Mucosa of descending colon (tissue), 3 donors: ENCODE results near the gene GPRC5B. TPM values are rescaled to one million over a fixed set of nuclear protein-coding genes. Genes with fewer than 3 reads are reported as not detected.

Experiments
- ATAC-seq: fragments of 200-7000 bp; cut with Tn5 transposase; one replicate; pipeline ENCODE4 v1.9.1; 2020; ENCODE audit warnings: mild to moderate bottlenecking, moderate library complexity
- DNase-seq, 3 donors: peaks; one replicate each; pipeline ENCODE4 v3.0.0-alpha.2; 2020
- H3K36me3 ChIP-seq: fragments of 200-600 bp; one replicate; pipeline ENCODE4 v1.8.0; 2021; ENCODE audit warnings: low read depth, mild to moderate bottlenecking
- H3K4me1 ChIP-seq: fragments of 200-600 bp; one replicate; pipeline ENCODE4 v1.8.0; 2021; ENCODE audit warnings: low read depth, mild to moderate bottlenecking
- H3K4me3 ChIP-seq: fragments of 200-600 bp; one replicate; pipeline ENCODE4 v1.8.0; 2021; ENCODE audit warnings: mild to moderate bottlenecking
- H3K9me3 ChIP-seq: fragments of 200-600 bp; one replicate; pipeline ENCODE4 v1.8.0; 2021; ENCODE audit warnings: mild to moderate bottlenecking
- intact Hi-C, 2 donors: fragments of 100-400 bp; cut with DNase I in 1 of 2; cut with micrococcal nuclease in 1 of 2; formaldehyde crosslinking; loops; one replicate each; pipeline versions ENCODE4 v1.11.0 to v1.11.1; 2022; cut with DNase I, micrococcal nuclease
- total RNA-seq, 3 donors: library from RNA; stranded (reverse); fragmentation: NEBNext Ultra II Directional in 2 of 3; extraction: Animal tissue kit (Norgen Biotek cat#: 25700) in 2 of 3; gene quantifications; one replicate each; pipeline versions ENCODE4 v1.2.1 to v1.2.4, GENCODE V29; 2021 to 2023
- TF ChIP-seq, protein P1 (sequence below): fragments of 200-600 bp; IDR thresholded peaks from one replicate; pipeline ENCODE4 v1.8.0; 2022; ENCODE audit warnings: antibody characterized with exemption, mild to moderate bottlenecking
- donor health status: DM: no; HTN: no; CAD: no; lungs with moderate emphysema.
- donor health status: DM: no; HTN: no; CAD: no.
- donor health status: DM: no; HTN: yes; CAD: no.

The GPRC5B gene
- total RNA-seq, 3 donors from 2014 or later = 2.8 to 14.6 (median 6.2) TPM

DNA sequence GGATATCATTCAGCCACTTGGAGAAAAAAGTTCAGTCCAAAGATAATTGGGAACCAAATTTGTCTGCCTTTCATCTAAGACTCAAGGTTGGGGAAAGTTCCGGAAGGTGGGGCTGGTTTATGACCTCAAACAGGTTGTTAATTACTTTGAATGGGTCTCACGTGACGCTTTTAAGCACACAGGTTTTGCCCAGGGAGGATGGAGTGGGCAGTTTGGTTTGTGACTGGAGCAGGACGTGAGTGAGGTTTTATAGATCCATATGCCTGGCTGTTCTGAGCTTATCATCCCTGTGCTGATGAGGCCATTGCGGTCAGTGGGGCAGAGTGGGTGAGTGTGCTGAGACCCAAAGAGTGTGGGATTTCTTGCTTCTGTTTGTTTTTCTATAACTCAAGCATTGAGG lies 38.7 kb upstream of the GPRC5B start:
- peak; percentile 93 for ATAC-seq
- Histone ChIP-seq H3K4me1 (no peaks in the 10 kb centered on the region), H3K9me3 (no peaks in the 10 kb centered on the region), H3K36me3 (no peaks in the 10 kb centered on the region), H3K4me3 (no peak overlapping the region)
- DNase-seq = peak in 2 of 3 donors; percentile 21 to 73
- TF ChIP-seq, protein P1, sequence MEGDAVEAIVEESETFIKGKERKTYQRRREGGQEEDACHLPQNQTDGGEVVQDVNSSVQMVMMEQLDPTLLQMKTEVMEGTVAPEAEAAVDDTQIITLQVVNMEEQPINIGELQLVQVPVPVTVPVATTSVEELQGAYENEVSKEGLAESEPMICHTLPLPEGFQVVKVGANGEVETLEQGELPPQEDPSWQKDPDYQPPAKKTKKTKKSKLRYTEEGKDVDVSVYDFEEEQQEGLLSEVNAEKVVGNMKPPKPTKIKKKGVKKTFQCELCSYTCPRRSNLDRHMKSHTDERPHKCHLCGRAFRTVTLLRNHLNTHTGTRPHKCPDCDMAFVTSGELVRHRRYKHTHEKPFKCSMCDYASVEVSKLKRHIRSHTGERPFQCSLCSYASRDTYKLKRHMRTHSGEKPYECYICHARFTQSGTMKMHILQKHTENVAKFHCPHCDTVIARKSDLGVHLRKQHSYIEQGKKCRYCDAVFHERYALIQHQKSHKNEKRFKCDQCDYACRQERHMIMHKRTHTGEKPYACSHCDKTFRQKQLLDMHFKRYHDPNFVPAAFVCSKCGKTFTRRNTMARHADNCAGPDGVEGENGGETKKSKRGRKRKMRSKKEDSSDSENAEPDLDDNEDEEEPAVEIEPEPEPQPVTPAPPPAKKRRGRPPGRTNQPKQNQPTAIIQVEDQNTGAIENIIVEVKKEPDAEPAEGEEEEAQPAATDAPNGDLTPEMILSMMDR = no peak
- intact Hi-C loops = no loop called here

DNA sequence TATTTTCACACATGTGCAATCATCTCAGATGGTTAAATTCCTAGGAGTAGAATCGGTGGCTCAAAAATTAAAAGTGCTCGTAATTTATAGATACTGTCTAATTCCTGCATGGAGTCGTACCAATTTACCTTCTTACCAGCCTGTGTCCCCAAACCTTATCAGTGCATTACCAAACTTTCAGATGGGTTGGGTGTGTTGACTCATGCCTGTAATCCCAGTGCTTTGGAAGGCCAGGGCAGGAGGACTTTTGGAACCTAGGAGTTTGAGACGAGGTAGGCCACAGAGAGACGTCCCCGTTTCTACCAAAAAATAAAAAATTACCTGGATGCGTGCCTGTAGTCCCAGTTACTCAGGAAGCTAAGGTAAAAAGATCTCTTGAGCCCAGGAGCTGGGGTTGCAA lies 34.5 kb upstream of the GPRC5B start:
- Histone ChIP-seq H3K9me3 (no peaks in the 10 kb centered on the region), H3K36me3 (no peaks in the 10 kb centered on the region), H3K4me1 (no peaks in the 10 kb centered on the region), H3K4me3 (no peak overlapping the region)
- intact Hi-C loops = loop anchor here (10.0 kb wide), 2 partner anchors 386 to 466 kb away; no protein-coding TSS in a partner anchor
- DNase-seq (no peak), ATAC-seq (no peak)
- TF ChIP-seq, protein P1 = no peak

DNA sequence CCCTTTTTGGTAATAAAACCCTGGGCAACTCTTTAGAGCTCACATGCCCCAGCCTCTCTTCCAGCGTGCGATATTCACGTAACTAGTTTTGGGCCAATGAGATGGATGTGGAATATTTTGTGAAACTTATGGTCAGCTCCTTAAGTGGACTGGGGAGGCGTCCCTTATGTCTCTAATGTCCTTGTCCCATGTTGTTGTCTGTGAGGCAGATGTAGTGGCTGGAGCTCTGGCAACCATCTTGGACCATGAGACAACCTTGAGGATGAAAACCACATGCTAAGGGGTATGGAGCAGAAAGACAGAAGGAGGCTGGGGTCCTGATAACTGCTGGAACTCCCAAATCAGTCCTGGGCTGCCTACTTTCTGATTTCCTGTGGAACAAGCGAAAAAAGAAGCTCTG lies 31.4 kb upstream of the GPRC5B start:
- intact Hi-C loops = loop anchor here (10.0 kb wide), 2 partner anchors 389 to 469 kb away; no protein-coding TSS in a partner anchor
- TF ChIP-seq, protein P1 = no peak
- ATAC-seq (no peak), DNase-seq (no peak)
- H3K36me3 ChIP-seq = no peaks in the 10 kb centered on the region
- no peaks in the 10 kb centered on the region for H3K9me3 ChIP-seq
- H3K4me3 ChIP-seq = no peak overlapping the region
- H3K4me1 ChIP-seq = no peaks in the 10 kb centered on the region

DNA sequence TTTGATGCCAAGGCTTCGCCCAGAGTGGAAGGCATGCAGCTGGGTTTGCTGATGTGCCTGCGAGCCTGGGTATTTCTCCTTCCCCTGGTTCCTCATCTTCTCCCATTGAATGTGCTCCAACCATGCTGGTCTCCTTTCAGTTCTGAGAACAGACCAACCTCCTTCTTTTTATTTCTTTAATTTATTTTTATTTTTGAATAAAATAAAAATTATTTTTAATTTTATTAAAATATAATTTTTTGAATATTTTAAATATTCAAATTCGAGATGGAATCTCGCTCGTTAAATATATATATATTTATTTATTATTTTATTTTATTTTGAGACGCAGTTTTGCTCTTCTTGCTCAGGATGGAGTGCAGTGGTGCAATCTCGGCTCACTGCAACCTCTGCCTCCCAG lies 30.2 kb upstream of the GPRC5B start:
- ATAC-seq = no peak
- Histone ChIP-seq H3K36me3 (no peaks in the 10 kb centered on the region), H3K4me3 (no peak overlapping the region), H3K4me1 (no peaks in the 10 kb centered on the region), H3K9me3 (no peaks in the 10 kb centered on the region)
- no peak for DNase-seq
- intact Hi-C loops = loop anchor here (10.0 kb wide), 2 partner anchors 390 to 470 kb away; no protein-coding TSS in a partner anchor
- TF ChIP-seq, protein P1 = no peak

DNA sequence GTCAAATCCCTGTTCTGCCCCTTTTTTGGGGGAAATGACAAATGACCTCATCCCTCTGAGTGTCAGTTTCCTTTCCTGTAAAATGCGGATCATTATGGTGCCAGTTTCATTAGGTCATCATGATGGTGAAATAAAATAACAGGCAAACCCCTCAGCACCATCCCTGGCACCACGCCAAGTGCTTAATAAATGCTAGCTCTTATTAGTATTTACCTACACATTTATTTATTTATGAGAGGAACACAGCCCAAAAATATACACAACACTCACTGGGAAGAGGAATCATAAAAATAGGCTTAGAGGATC lies 28.6 kb upstream of the GPRC5B start:
- intact Hi-C loops = loop anchor here (10.0 kb wide), 2 partner anchors 392 to 472 kb away; no protein-coding TSS in a partner anchor
- Histone ChIP-seq H3K9me3 (no peaks in the 10 kb centered on the region), H3K36me3 (no peaks in the 10 kb centered on the region), H3K4me1 (no peaks in the 10 kb centered on the region), H3K4me3 (no peak overlapping the region)
- TF ChIP-seq, protein P1 = no peak
- DNase-seq (no peak), ATAC-seq (no peak)
